ENCODE results near the gene KRTAP10-8. TPM values are rescaled to one million over a fixed set of nuclear protein-coding genes. Genes with fewer than 3 reads are reported as not detected.
"Not testable (repeated sequence)": the region's sequence is repeated elsewhere in the genome, so short reads cannot be mapped to it uniquely, and the experiment has no call there.

Gene KRTAP10-8
- total RNA-seq, 1 donor from 2014 or later = not detected

GRCh38 chr21:44637851-44638348, 26.0 kb downstream of the KRTAP10-8 start:
- DNase-seq (ENCODE audit: low spot score); intact Hi-C loops (cut with DNase I): not testable (repeated sequence)

GRCh38 chr21:44638506-44639330, 26.8 kb downstream of the KRTAP10-8 start:
- DNase-seq (ENCODE audit: low spot score); intact Hi-C loops (cut with DNase I): not testable (repeated sequence)

GRCh38 chr21:44639331-44639655, 27.4 kb downstream of the KRTAP10-8 start:
- intact Hi-C loops (cut with DNase I) = no loop called here
- no peak for DNase-seq (ENCODE audit: low spot score)

- DNase-seq (ENCODE audit: low spot score) = no peak
- intact Hi-C loops (cut with DNase I) = loop anchor here (10.0 kb wide), 1 partner anchor 144 kb away; no protein-coding TSS in a partner anchor
Measured at GRCh38 chr21:44640761-44641160, 28.9 kb downstream of the KRTAP10-8 start.

GRCh38 chr21:44643741-44644310, 31.9 kb downstream of the KRTAP10-8 start:
- intact Hi-C loops (cut with DNase I) = loop anchor here (10.0 kb wide), 1 partner anchor 141 kb away; no protein-coding TSS in a partner anchor
- no peak for DNase-seq (ENCODE audit: low spot score)

- intact Hi-C loops (cut with DNase I) = loop anchor here (10.0 kb wide), 1 partner anchor 140 kb away; no protein-coding TSS in a partner anchor
- no peak for DNase-seq (ENCODE audit: low spot score)
Measured at GRCh38 chr21:44644878-44645277, 33.0 kb downstream of the KRTAP10-8 start.

- intact Hi-C loops (cut with DNase I) = loop anchor here (10.0 kb wide), 1 partner anchor 138 kb away; no protein-coding TSS in a partner anchor
- DNase-seq (ENCODE audit: low spot score) = not testable (repeated sequence)
Measured at GRCh38 chr21:44646366-44647221, 34.7 kb downstream of the KRTAP10-8 start, which contains the start of gene KRTAP10-11. KRTAP10-11 (plus strand) TSS chr21:44646414; CDS start chr21:44646459, 45 bp downstream.

GRCh38 chr21:44647222-44647552, 35.3 kb downstream of the KRTAP10-8 start:
- no peak for DNase-seq (ENCODE audit: low spot score)
- intact Hi-C loops (cut with DNase I) = loop anchor here (10.0 kb wide), 1 partner anchor 138 kb away; no protein-coding TSS in a partner anchor

- no peak for DNase-seq (ENCODE audit: low spot score)
Measured at GRCh38 chr21:44648557-44649311, 36.9 kb downstream of the KRTAP10-8 start.

GRCh38 chr21:44649521-44650100, 37.7 kb downstream of the KRTAP10-8 start:
- intact Hi-C loops (cut with DNase I) = loop anchor here (10.0 kb wide), 1 partner anchor 135 kb away; no protein-coding TSS in a partner anchor
- no peak for DNase-seq (ENCODE audit: low spot score)

More at GRCh38 chr21:44648557-44649311, 36.9 kb downstream of the KRTAP10-8 start:
- intact Hi-C loops (cut with DNase I) = loop anchor here (10.0 kb wide), 1 partner anchor 136 kb away; no protein-coding TSS in a partner anchor

- intact Hi-C loops (cut with DNase I) = no loop called here
- DNase-seq (ENCODE audit: low spot score) = no peak
Measured at GRCh38 chr21:44650265-44650972, 38.5 kb downstream of the KRTAP10-8 start.

GRCh38 chr21:44650973-44651675, 39.2 kb downstream of the KRTAP10-8 start:
- no peak for DNase-seq (ENCODE audit: low spot score)
- intact Hi-C loops (cut with DNase I) = no loop called here

GRCh38 chr21:44653123-44653522, 41.2 kb downstream of the KRTAP10-8 start:
- no peak for DNase-seq (ENCODE audit: low spot score)
- intact Hi-C loops (cut with DNase I) = no loop called here

GRCh38 chr21:44653656-44654575, 42.0 kb downstream of the KRTAP10-8 start:
- intact Hi-C loops (cut with DNase I) = no loop called here
- DNase-seq (ENCODE audit: low spot score) = no peak

- intact Hi-C loops (cut with DNase I) = no loop called here
- DNase-seq (ENCODE audit: low spot score) = no peak
Measured at GRCh38 chr21:44654576-44655175, 42.8 kb downstream of the KRTAP10-8 start, which contains the start of gene KRTAP12-4. KRTAP12-4 (minus strand) TSS chr21:44654659; CDS start chr21:44654614, 45 bp downstream.

- no peak for DNase-seq (ENCODE audit: low spot score)
- intact Hi-C loops (cut with DNase I) = no loop called here
Measured at GRCh38 chr21:44656868-44657267, 45.0 kb downstream of the KRTAP10-8 start.
